Measurements from ENCODE around the gene GPAM. TPM values are rescaled to one million over a fixed set of nuclear protein-coding genes. Genes with fewer than 3 reads are reported as not detected.

Gene GPAM
- total RNA-seq, 2 donors from 2014 or later: 8.5 to 11.2 TPM

- TF ChIP-seq CTCF (IDR thresholded peaks at IDR 0.05): no peak
- ATAC-seq (ENCODE audit: insufficient number of reproducible peaks, low FRiP score, low read depth) (no peak), DNase-seq (ENCODE audit: low spot score) (no peak)
- Histone ChIP-seq H3K36me3 (no peaks in the 10 kb centered on the region), H3K27ac (no peak overlapping the region), H3K4me3 (no peak overlapping the region), H3K27me3 (replicated peaks; ENCODE audit: insufficient read depth) (no peaks in the 10 kb centered on the region), H3K4me1 (ENCODE audit: control insufficient read depth in 1 of 2, low read depth in 2 of 2) (no peaks in the 10 kb centered on the region), H3K9me3 (no peaks in the 10 kb centered on the region)
Observed at GRCh38 chr10:112218036-112218390, 34.4 kb upstream of the GPAM start.

GRCh38 chr10:112217386-112218035 is 33.9 kb upstream of the GPAM start:
- Histone ChIP-seq H3K9me3 (no peaks in the 10 kb centered on the region), H3K27me3 (replicated peaks; ENCODE audit: insufficient read depth) (no peaks in the 10 kb centered on the region), H3K27ac (no peak overlapping the region), H3K36me3 (no peaks in the 10 kb centered on the region), H3K4me1 (ENCODE audit: control insufficient read depth in 1 of 2, low read depth in 2 of 2) (no peaks in the 10 kb centered on the region), H3K4me3 (no peak overlapping the region)
- TF ChIP-seq CTCF (IDR thresholded peaks at IDR 0.05): no peak
- no peak for ATAC-seq (ENCODE audit: insufficient number of reproducible peaks, low FRiP score, low read depth)
- DNase-seq (ENCODE audit: low spot score): no peak

- H3K27ac ChIP-seq: no peak overlapping the region
- DNase-seq (ENCODE audit: low spot score): no peak
Observed at GRCh38 chr10:112216966-112217365, 33.4 kb upstream of the GPAM start.

GRCh38 chr10:112216151-112216550 is 32.6 kb upstream of the GPAM start:
- H3K4me3 ChIP-seq: no peak overlapping the region
- no peaks in the 10 kb centered on the region for H3K4me1 ChIP-seq (ENCODE audit: control insufficient read depth in 1 of 2, low read depth in 2 of 2)
- ATAC-seq (ENCODE audit: insufficient number of reproducible peaks, low FRiP score, low read depth) (no peak), DNase-seq (ENCODE audit: low spot score) (no peak)
- no peaks in the 10 kb centered on the region for H3K27me3 ChIP-seq (replicated peaks; ENCODE audit: insufficient read depth)
- H3K36me3 ChIP-seq: no peaks in the 10 kb centered on the region
- no peak overlapping the region for H3K27ac ChIP-seq
- TF ChIP-seq CTCF (IDR thresholded peaks at IDR 0.05): no peak
- no peaks in the 10 kb centered on the region for H3K9me3 ChIP-seq

More at GRCh38 chr10:112216966-112217365, 33.4 kb upstream of the GPAM start:
- H3K27me3 ChIP-seq (replicated peaks; ENCODE audit: insufficient read depth): no peaks in the 10 kb centered on the region
- no peak for ATAC-seq (ENCODE audit: insufficient number of reproducible peaks, low FRiP score, low read depth)
- no peaks in the 10 kb centered on the region for H3K36me3 ChIP-seq
- H3K9me3 ChIP-seq: no peaks in the 10 kb centered on the region
- no peaks in the 10 kb centered on the region for H3K4me1 ChIP-seq (ENCODE audit: control insufficient read depth in 1 of 2, low read depth in 2 of 2)
- H3K4me3 ChIP-seq: no peak overlapping the region
- no peak for TF ChIP-seq CTCF (IDR thresholded peaks at IDR 0.05)

DNA sequence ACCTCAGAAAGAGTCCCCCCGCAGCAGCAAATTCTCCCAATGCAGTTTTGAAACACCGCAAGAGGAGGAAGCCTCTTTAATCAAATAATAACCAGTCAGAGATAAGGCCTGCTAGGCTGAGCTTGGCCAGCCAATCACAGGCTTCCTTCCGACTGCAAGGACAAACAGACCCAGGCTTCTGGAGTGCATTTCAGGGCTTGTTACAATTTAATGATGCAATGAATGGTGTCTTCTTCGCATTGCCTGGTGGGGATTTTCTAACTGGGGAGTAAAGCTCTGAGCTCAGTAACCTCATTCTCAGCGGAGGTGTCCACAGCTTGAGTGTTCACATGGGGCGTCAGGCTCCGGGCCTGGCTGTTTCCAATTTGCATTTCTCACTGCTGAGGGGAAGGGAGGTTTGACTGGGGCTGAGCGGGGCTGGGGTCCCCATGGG is 31.8 kb upstream of the GPAM start:
- DNase-seq (ENCODE audit: low spot score): no peak
- Histone ChIP-seq H3K36me3 (no peaks in the 10 kb centered on the region), H3K9me3 (no peaks in the 10 kb centered on the region), H3K27me3 (replicated peaks; ENCODE audit: insufficient read depth) (no peaks in the 10 kb centered on the region), H3K4me3 (no peak overlapping the region), H3K27ac (no peak overlapping the region), H3K4me1 (ENCODE audit: control insufficient read depth in 1 of 2, low read depth in 2 of 2) (no peaks in the 10 kb centered on the region)
- no peak for ATAC-seq (ENCODE audit: insufficient number of reproducible peaks, low FRiP score, low read depth)
- TF ChIP-seq CTCF (IDR thresholded peaks at IDR 0.05): no peak

All from thoracic aorta (tissue), 2 donors.